NCI-H1436 treated with DMSO at 0.1 percent for 48 hours (cell line): ENCODE results near the gene UBR1.
"Not testable (repeated sequence)": the region's sequence is repeated elsewhere in the genome, so short reads cannot be mapped to it uniquely, and the experiment has no call there.

ENCODE experiments used
- DNase-seq: peaks from one replicate; lab custom pipeline; 2025; lab: John Stamatoyannopoulos, UW

Gene UBR1

DNA sequence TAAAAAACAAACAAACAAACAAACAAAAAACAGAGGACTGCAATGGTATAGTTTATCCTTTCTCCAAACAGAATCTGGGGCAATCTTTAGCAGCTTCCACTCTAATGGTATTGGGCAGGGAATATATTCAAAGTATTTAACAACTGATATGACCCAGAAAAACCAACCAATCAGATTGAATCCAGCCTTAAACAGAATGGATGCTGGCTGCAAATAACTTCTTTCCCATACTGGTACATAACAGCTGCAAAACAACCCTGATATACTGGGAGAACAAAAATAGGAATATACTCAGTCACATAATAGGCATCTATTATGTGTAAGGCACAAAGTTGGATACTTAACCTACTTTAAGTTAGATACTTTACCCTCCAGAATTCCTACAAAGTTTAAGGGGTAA, 49.1 kb downstream of the UBR1 start:
- DNase-seq = no peak

DNA sequence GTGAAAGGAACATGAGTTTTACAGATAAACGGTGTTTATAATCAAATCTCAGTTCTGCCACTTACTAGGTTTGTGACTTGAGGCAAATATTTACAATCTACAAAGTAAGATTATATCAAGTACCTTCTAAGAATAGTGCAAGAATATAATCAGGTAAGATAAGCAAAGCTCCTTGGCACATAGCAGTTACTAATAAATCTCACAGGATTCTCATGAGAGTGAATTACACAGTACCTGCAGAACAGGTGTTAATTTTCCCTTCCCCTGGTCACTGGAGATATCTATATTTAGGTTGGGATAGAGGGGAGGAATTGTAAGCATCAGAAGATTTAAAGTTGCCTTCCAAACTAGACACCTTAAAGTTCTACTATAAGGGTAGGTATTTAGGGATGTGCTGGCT, 53.0 kb downstream of the UBR1 start:
- no peak for DNase-seq

DNA sequence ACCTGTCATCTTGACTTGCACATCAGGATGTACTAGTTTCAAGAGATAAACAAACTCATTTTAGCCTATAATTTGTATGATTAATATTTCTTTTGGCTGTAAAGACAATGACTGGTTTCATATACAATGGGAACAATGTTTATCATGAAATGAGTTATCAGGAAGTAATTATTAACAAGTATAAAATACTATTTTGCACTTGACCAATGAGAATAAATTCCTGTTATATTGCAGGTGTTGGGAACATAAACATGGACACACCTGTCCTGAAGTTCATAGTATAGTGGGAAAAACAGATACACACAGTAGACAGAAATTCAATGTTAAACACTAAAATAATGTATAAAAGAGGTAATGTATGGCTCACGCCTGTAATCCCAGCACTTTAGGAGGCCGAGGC, 56.9 kb downstream of the UBR1 start:
- DNase-seq = no peak

DNA sequence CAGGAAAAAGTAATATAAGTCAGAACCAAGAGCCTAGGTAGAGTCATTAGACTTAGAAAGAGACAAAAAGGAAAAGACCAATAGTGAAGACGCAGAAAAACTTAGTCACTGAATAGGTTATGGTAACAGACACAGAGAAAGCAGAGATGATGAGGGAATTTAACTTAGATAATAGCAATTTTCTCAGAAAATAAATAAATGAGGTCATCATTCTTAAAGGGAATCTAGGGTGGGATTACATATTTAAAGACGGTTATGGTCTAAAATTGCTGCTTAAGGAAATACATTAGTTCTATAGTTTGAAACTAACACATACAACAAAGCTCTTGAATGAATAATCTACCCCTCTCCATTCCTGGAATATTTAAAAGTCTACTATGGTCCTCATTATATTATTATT, 59.4 kb downstream of the UBR1 start:
- no peak for DNase-seq

DNA sequence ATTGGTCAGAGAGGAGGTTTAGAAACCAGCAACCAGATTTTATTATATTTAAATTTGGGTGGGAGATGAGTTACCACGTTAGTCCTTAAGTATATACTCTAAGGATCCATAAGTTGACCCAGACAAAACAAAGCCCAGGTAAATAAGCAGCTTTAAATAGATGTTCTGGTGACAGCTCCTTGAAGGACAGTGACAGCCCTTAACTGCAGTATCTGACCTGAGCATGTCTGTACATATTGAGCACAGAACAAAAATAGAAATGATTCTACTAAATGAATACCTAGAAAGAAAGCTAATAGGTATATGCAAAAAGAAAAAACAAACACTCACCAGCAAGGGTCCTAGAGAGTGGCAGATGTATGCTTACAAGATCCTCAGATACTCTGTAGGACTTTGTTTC, 63.0 kb downstream of the UBR1 start:
- DNase-seq = no peak

DNA sequence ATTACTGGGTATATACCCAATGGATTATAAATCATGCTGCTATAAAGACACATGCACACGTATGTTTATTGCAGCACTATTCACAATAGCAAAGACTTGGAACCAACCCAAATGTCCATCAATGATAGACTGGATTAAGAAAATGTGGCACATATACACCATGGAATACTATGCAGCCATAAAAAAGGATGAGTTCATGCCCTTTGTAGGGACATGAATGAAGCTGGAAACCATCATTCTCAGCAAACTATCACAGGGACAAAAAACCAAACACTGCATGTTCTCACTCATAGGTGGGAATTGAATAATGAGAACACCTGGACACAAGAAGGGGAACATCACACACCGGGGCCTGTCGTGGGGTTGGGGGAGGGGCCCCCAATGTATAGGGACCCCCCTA, 64.8 kb downstream of the UBR1 start:
- not testable (repeated sequence) for DNase-seq

DNA sequence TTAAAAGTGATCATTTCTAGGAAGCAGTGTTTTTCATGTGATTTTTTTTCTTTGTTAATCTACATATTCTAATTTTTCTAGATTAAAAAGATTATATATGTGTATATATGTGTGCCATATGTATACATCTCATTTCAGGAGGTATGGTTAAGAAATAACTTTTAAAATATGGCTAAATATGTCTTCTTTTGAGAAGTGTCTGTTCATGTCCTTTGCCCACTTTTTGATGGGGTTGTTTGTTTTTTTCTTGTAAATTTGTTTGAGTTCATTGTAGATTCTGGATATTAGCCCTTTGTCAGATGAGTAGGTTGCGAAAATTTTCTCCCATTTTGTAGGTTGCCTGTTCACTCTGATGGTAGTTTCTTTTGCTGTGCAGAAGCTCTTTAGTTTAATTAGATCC, 70.6 kb downstream of the UBR1 start:
- not testable (repeated sequence) for DNase-seq

DNA sequence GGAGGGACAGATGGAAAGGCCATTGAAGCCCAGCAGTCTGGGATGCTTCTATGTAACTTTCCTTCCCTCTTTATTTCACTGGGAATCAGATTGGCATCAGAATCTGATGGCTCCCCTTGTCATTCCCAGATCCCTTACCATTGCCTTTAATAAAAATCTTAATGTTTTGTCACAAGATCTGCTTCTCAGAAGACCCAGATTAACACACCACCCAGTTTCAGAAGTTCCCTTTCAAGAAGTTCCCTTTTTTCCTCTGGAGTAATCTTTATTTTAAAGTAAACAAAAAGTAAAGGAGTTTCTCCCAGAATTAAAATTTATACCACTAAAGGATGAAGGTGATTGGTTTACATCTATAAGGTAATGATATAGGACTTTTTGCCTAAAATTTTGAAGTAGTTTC, 76.4 kb downstream of the UBR1 start:
- DNase-seq = no peak

DNA sequence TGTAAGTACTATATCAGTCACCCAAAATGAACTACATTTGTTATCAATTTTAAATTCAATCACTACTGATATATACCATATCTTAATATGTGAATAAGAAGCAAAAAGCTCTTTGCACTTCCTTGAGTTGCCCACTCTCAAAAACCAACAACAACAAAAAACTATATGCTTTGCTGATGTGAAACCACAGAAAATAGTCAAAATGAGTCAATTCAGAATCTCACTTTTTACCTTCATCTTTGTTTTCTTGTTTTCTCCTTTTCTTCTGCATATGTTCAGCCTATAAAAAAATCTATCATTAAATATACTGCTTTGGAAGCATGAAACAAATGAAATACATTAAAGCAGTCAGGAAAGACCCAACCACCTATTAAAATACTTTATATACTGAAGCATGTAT, 80.7 kb downstream of the UBR1 start:
- DNase-seq = no peak

DNA sequence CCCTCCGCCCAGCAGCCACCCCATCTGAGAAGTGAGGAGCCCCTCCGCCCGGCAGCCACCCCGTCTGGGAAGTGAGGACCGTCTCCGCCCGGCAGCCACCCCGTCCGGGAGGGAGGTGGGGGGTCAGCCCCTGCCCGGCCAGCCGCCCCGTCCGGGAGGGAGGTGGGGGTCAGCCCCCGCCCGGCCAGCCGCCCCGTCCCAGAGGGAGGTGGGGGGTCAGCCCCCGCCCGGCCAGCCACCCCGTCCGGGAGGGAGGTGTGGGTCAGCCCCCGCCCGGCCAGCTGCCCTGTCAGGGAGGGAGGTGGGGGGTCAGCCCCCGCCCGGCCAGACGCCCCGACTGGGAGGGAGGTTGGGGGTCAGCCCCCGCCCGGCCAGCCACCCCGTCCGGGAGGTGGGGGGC, 91.2 kb downstream of the UBR1 start:
- not testable (repeated sequence) for DNase-seq

DNA sequence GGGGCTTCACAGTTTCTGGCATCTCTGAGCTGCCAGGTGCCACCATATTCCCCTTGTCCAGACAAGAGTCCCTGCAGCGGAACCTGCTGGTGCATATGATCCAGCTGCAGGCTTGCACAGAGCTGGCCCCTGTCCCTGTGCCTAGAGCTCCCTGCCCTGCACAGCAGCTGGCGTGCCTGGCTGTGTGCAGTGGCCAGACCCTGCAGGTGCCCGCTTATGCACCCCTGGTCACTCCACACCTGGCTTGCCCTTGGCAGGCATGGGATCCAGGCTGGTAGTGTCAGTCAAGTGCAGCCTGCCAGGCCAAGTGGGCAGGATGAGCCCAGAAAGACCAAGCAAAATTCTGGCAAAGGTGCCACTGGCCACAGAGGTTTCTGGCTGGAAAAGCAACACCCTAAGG, 96.6 kb downstream of the UBR1 start:
- no peak for DNase-seq

DNA sequence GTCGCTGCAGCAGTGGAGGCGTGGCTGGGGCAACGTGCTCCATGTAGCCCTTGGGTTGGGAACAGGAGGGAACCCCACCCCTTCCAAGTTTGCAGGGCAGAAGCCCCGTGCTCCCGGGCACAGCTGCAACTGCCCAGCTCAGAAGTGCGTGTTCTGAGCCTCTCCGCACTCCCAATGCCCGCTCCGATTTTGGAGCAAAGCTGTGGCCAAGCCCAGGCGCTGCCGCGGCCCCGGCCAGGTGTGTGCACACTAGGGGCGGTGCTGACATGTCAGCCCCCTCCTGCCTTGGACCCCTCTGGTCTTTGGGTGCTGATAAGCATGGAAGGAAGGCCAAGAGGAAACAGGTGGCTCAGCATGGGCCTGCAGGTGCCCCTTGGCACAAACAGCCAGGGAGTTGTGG, 97.7 kb downstream of the UBR1 start:
- no peak for DNase-seq

DNA sequence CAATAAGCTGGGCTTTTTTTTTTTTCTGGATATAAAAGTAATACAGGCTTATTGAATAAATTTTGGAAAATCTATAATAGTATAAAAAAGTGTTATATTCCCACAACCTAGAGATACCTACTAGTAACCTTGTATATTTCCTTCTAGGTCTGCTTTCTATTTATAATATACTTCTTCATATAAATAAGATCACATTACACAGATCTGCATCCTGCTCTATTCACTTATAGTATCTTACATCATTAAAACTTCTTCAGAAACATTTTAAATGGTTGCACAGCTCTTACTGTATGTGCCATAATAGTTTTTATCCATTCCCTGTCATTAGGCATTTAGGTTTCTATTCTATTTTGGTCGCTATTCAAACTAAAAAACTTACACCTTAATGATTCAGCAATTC, 98.3 kb downstream of the UBR1 start:
- DNase-seq = no peak

DNA sequence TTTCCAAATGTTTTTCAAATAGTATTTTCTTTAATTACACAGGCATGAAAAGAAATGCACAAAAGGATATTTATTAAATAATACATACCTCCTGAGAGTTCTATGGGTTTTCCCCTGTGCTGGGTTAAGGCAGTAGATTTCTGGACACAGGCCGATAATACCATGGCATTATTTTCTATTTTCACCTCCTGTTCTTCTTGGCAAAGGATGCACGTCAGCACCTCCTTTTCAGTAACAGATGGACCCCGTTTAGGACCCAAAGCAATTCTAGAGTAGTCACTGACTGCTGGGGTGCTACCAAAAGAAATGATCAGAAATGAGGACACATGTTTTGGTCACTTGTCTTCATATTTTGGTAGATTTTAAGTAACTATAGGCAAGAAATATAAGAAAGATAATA, 98.8 kb downstream of the UBR1 start:
- DNase-seq = no peak

DNA sequence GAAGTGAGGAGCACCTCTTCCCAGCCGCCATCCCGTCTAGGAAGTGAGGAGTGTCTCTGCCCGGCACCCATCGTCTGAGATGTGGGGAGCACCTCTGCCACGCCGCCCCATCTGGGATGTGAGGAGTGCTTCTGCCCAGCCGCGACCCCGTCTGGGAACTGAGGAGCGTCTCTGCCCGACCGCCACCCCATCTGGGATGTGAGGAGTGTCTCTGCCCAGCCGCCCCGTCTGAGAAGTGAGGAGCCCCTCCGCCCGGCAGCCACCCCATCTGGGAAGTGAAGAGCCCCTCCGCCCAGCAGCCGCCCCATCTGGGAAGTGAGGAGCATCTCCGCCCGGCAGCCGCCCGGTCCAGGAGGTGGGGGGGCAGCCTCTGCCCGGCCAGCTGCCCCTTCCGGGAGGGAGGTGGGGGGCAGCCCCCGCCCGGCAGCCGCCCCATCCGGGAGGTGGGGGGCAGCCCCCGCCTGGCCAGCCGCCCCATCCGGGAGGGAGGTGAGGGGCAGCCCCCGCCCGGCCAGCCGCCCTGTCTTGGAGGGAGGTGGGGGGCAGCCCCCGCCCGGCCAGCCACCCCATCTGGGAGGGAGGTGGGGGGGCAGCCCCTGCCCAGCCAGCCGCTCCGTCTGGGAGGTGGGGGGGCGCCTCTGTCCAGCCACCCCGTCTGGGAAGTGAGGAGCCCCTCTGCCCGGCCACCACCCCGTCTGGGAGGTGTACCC, 100.8 kb downstream of the UBR1 start:
- not testable (repeated sequence) for DNase-seq

DNA sequence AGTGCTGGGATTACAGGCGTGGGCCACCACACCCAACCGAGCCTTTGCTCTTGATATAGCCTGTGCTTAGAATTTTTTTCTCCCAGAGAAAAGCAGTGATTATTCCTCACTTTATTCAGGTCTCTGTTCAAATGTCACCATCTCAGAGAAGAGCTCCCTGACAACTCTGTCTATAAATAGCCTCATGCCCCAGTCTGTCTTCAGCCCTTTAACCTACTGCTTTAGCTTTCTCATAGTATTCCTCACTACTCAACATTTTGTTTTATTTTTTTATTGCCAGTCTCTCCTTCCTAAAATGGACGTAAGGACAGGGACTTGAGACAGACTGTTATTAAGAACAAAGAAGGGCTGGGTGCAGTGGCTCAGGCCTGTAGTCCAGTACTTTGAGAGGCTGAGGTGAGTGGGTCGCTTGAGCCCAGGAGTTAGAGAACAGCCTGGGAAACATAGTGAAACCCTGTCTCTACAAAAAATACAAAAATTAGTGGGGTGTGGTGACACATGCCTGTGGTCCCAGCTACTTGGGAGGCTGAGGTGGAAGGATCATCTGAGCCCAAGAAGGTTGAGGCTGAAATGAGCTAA, 106.5 kb downstream of the UBR1 start:
- no peak for DNase-seq

DNA sequence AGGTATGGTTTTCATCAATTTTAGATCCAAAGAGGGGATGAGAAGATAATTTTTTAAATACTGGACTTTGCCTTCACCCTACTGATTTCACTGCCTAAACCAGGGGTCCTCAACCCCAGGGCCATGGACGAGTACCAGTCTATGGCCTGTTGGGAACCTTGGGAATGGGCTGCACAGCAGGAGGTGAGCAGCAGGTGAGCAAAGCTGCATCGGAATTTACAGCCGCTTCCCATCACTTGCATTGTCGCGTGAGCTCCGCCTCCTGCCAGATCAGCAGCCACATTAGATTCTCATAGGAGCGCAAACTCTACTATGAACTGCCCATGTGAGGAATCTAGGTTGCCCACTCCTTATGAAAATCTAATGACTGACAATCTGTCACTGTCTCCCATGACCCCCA, 109.0 kb downstream of the UBR1 start:
- DNase-seq = no peak

DNA sequence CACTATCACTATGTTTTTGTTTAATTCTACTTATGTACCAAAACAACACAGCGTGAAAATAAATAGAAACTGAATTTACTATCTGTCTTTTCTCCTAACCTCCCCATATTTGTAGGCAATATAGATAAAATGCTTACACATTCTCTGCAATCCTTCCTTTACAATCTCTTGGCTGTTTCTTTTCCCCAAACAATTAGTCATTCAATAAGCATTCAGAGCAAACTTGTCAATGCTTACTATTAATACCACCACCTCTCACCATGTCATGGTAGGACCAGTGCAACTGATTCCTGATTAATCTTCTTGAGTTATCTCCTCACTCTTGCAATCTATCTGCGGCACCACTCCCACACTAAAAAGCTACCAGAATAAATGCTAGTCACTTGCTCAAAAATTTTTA, 111.3 kb downstream of the UBR1 start:
- DNase-seq = no peak

DNA sequence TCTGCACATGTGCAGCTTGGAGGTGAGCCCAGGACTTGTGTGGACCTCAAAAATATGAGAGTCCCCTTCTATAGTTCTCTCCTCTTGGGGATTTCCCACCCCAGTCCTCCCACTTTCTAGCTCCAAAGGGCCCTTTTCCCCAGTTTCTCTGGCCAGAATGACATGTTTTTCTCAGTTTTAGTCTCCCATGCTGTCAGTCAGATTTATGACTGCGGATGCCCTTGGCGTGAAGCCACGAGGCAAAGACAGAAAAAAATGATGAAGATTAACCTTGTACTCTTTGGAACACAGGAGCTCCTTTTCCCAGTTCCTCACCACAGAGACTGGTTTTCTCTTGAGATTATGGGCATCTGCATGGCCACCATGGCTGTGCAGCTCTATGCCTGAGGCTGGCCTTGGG, 113.2 kb downstream of the UBR1 start:
- no peak for DNase-seq

DNA sequence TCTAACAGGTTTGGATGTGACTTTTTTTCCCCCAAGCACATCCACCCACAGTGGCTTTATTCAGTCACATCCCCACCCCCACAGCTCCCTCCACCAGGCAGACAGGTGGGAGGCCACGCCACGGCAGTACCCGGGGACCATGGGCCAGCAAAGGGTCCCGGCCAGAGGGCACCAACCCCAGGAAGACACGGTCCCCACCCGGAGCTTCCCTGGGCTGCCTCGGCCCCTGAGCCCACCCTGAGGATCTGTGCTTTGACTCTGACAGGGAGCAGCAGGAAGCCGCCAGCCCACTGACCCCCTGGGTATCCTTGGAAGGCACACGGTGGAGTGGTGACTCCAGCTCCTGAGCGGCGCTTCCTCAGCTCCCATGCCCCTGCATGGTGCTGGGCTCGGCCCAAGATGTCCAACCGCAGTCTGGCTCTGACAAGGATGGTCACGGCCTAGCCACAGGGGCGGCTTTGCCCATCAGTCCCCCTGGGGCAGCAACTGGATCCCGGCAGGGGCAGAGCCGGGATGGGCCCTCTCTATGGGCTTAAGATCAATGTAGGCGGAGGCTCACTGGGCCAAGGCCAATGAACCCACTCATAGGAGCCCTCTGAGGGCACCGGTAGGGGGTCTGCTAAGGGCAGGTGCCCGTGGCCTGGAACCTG, 119.0 kb downstream of the UBR1 start:
- DNase-seq = no peak

DNA sequence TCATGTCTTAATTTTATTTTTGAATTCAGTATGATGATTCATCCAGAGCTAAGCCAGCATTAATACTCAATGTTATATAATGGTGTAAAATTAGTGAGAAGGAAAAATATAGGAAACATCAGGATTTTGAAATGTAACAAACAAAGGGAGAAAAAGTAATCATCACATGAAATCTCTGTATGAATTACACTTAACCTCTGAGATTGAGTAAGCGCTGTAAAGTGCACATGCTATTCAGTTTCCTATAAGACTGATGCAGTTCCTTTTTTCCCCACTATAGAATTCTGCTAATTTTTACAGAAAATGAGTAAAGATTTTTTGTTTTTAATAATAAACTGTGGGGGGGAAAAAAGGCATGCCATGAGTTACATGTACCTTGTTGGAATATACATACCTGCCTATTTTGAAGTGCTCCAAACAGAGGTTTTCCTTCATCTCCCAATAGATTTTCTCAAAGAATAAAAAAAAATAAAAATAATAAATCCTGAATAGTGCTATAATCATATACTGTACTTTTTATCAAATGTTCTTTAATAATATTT, 121.3 kb downstream of the UBR1 start:
- DNase-seq = no peak

DNA sequence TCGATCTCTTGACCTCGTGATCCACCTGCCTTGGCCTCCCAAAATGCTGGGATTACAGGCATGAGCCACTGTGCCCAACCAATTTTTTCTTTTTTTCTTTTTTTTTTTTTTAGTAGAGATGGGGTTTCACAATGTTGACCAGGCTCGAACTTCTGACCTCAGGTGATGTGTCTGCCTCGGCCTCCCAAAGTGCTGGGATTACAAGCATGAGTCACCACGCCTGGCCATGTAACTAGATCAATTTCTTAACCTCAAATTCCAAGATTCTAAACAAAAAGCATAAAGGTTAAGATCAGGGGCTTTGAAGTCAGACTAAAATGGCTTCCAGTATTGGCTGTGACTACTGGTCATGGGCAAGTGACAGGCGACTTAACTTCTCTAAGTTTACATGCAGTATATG, 126.7 kb downstream of the UBR1 start:
- DNase-seq = not testable (repeated sequence)

DNA sequence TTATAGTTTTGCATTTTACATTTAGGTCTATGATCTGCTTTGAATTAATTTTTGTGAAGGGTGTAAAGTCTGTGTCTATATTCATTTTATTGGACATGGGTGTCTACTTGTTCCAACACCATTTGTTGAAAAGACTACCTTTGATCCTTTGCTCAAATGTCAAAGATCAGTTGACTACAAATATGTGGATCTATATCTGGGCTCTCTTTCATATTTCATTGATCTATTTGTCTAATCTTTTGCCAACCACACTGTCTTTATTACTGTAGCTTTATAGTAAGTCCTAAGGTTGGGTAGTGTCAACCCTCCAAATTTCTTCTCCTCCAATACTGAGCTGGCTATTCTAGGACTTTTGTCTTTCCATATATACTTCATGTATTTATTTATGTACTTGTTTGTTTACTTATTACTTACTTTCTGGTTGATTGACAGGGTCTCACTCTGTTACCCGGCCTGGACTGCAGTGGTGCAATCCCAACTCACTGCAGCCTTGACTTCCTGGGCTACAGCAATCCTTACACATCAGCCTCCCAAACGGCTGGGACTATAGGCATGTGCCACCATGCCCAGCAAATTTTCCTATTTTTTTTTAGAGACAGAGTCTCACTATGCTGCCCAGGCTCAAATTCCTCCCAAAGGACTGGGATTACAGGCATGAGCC, 131.5 kb downstream of the UBR1 start:
- DNase-seq = no peak
